OCI-LY3 (cell line): Measurements from ENCODE around the gene NGDN.

ENCODE experiments used
- H2AFZ ChIP-seq: fragments of 200-600, 300-600 bp; shearing (Covaris generic); 2 replicates; pipeline ENCODE4 v1.6.0; 2014; ENCODE audit warnings: antibody characterized with exemption, low read depth, low read length
- H3K27ac ChIP-seq: fragments of 200-600, 300-600 bp; sonication (generic); 2 replicates; pipeline ENCODE4 v1.5.1; 2014; ENCODE audit warnings: mild to moderate bottlenecking, low read length, moderate library complexity, mixed read lengths
- H3K27me3 ChIP-seq: fragments of 200-600, 300-600 bp; sonication (generic); 2 replicates; pipeline ENCODE4 v1.6.1; 2014; ENCODE audit warnings: low read depth, low read length, mixed read lengths
- H3K36me3 ChIP-seq: fragments of 200-600, 300-600 bp; sonication (generic); replicated peaks from 2 replicates; pipeline ENCODE3; 2014; ENCODE audit warnings: low read depth, low read length, mixed read lengths
- H3K4me1 ChIP-seq: fragments of 300-600, 200-600 bp; sonication (generic); 2 replicates; pipeline ENCODE4 v1.6.1; 2014; ENCODE audit warnings: low read length, mixed read lengths
- H3K4me2 ChIP-seq: fragments of 200-600, 300-600 bp; sonication (generic); 2 replicates; pipeline ENCODE4 v1.6.1; 2014; ENCODE audit warnings: low read length, mixed read lengths
- H3K4me3 ChIP-seq: fragments of 300-600, 200-600 bp; sonication (generic); 2 replicates; pipeline ENCODE4 v1.5.1; 2014; ENCODE audit warnings: antibody characterized with exemption, mild to moderate bottlenecking, low read length, moderate library complexity
- H3K79me2 ChIP-seq: fragments of 300-600, 200-600 bp; shearing (Covaris generic); 2 replicates; pipeline ENCODE4 v1.6.1; 2014; ENCODE audit warnings: mild to moderate bottlenecking, low read length, mixed read lengths
- H3K9ac ChIP-seq: fragments of 300-600, 200-600 bp; shearing (Covaris generic); 2 replicates; pipeline ENCODE4 v1.6.0; 2014; ENCODE audit warnings: mild to moderate bottlenecking, low read length, moderate library complexity
- H3K9me3 ChIP-seq: fragments of 200-600, 300-600 bp; shearing (Covaris generic); 2 replicates; pipeline ENCODE4 v1.6.1; 2014; ENCODE audit warnings: low read length, mixed read lengths; ENCODE audit not compliant: insufficient read depth
- H4K20me1 ChIP-seq: fragments of 200-600, 300-600 bp; sonication (generic); 2 replicates; pipeline ENCODE4 v1.6.1; 2016; ENCODE audit warnings: low read length, mixed read lengths; ENCODE audit not compliant: insufficient read depth
- CTCF ChIP-seq: fragments of 200-600, 300-600 bp; sonication (generic); IDR thresholded peaks from 2 replicates; pipeline ENCODE4 v1.5.1; 2014; ENCODE audit warnings: antibody characterized with exemption, low read length, low read depth
- EZH2phosphoT487 ChIP-seq: fragments of 200-600 bp; shearing (Covaris generic); IDR thresholded peaks from 2 replicates; pipeline ENCODE4 v1.6.1; 2018; ENCODE audit warnings: antibody characterized with exemption, mixed run types, low read depth

The NGDN gene

GRCh38 chr14:23486036-23486435 lies 16.5 kb downstream of the NGDN start:
- H3K79me2 ChIP-seq = no peaks in the 10 kb centered on the region
- H3K9ac ChIP-seq = no peak overlapping the region
- H3K4me3 ChIP-seq = no peak overlapping the region
- no peak for TF ChIP-seq EZH2phosphoT487
- no peak for TF ChIP-seq CTCF
- H3K4me2 ChIP-seq = no peak overlapping the region
- H3K27me3 ChIP-seq = no peaks in the 10 kb centered on the region
- H3K27ac ChIP-seq = no peak overlapping the region
- no peaks in the 10 kb centered on the region for H3K4me1 ChIP-seq
- no peak overlapping the region for H2AFZ ChIP-seq
- no peaks in the 10 kb centered on the region for H3K9me3 ChIP-seq
- H3K36me3 ChIP-seq = peaks cover 28% of the 10 kb centered on the region
- H4K20me1 ChIP-seq = peaks cover 9% of the 10 kb centered on the region

- H3K4me1 ChIP-seq = no peaks in the 10 kb centered on the region
- H3K36me3 ChIP-seq = peaks cover 17% of the 10 kb centered on the region
- peaks cover under 1% of the 10 kb centered on the region; the same call in 1 of the 2 replicates for H4K20me1 ChIP-seq
- H3K4me2 ChIP-seq = no peak overlapping the region
- H3K9ac ChIP-seq = no peak overlapping the region
- no peak overlapping the region for H3K27ac ChIP-seq
- no peak overlapping the region for H2AFZ ChIP-seq
- no peaks in the 10 kb centered on the region for H3K79me2 ChIP-seq
- H3K27me3 ChIP-seq = no peaks in the 10 kb centered on the region
- TF ChIP-seq CTCF (no peak), EZH2phosphoT487 (no peak)
- no peak overlapping the region for H3K4me3 ChIP-seq
- H3K9me3 ChIP-seq = no peaks in the 10 kb centered on the region
Measured at GRCh38 chr14:23487216-23487615, 17.7 kb downstream of the NGDN start.

GRCh38 chr14:23492618-23493272 lies 23.2 kb downstream of the NGDN start:
- TF ChIP-seq EZH2phosphoT487 (no peak), CTCF (no peak)
- no peak overlapping the region for H3K4me2 ChIP-seq

GRCh38 chr14:23494223-23494622 lies 24.7 kb downstream of the NGDN start:
- TF ChIP-seq CTCF = no peak
- TF ChIP-seq EZH2phosphoT487 = no peak
- no peaks in the 10 kb centered on the region for H3K79me2 ChIP-seq
- H3K9ac ChIP-seq = no peak overlapping the region
- no peaks in the 10 kb centered on the region for H3K9me3 ChIP-seq
- no peaks in the 10 kb centered on the region for H3K36me3 ChIP-seq
- no peaks in the 10 kb centered on the region for H3K27me3 ChIP-seq
- no peaks in the 10 kb centered on the region for H3K4me1 ChIP-seq
- H3K27ac ChIP-seq = no peak overlapping the region
- H2AFZ ChIP-seq = no peak overlapping the region
- H4K20me1 ChIP-seq = no peaks in the 10 kb centered on the region
- H3K4me3 ChIP-seq = no peak overlapping the region
- no peak overlapping the region for H3K4me2 ChIP-seq

More at GRCh38 chr14:23492618-23493272, 23.2 kb downstream of the NGDN start:
- no peaks in the 10 kb centered on the region for H3K4me1 ChIP-seq
- H3K27me3 ChIP-seq = no peaks in the 10 kb centered on the region
- no peak overlapping the region for H2AFZ ChIP-seq
- H3K4me3 ChIP-seq = no peak overlapping the region
- no peak overlapping the region for H3K27ac ChIP-seq
- no peaks in the 10 kb centered on the region for H3K9me3 ChIP-seq
- peaks cover 7% of the 10 kb centered on the region for H3K36me3 ChIP-seq
- H3K9ac ChIP-seq = no peak overlapping the region
- H4K20me1 ChIP-seq = no peaks in the 10 kb centered on the region
- H3K79me2 ChIP-seq = no peaks in the 10 kb centered on the region
